ENCODE data around the gene UBE3B. TPM values are rescaled to one million over a fixed set of nuclear protein-coding genes. Genes with fewer than 3 reads are reported as not detected.
"Not testable (repeated sequence)": the region's sequence is repeated elsewhere in the genome, so short reads cannot be mapped to it uniquely, and the experiment has no call there.

The UBE3B gene
- total RNA-seq = 10 to 100 TPM; 36.2 to 40.2 TPM
- polyA plus RNA-seq = 10 to 100 TPM; 12.9 to 15.8 TPM
- long read RNA-seq, donor 1, full-length matches to known transcripts = 15 of 60 reads
- long read RNA-seq, donor 1, partial matches to known transcripts = 11 of 60 reads
- long read RNA-seq, donor 1, other reads (novel, unspliced or antisense) = 34 of 60 reads
- long read RNA-seq, donor 2, full-length matches to known transcripts = 2 of 14 reads
- long read RNA-seq, donor 2, partial matches to known transcripts = 1 of 14 reads
- long read RNA-seq, donor 2, other reads (novel, unspliced or antisense) = 11 of 14 reads

GRCh38 chr12:109477185-109477962 is at the start of gene UBE3B, which contains the start of gene KCTD10:
TSS of gene UBE3B (plus strand) at chr12:109477634. CDS start at chr12:109483552, 5,918 bp downstream.
TSS of gene KCTD10 (minus strand) at chr12:109477300. CDS start at chr12:109477262, 38 bp downstream.
- H3K27me3 ChIP-seq (ENCODE audit: control insufficient read depth in 1 of 2, insufficient read depth in 2 of 2, low read length in 1 of 2) = no peaks in the 10 kb centered on the region
- WGBS, 2 donors = 0 to 1% methylated on average over 54 of the region's 54 CpGs
- H3K27ac ChIP-seq (ENCODE audit: low read depth in 1 of 2, low read length in 2 of 2) = peak within 1 kb of the TSS; percentile 2 to 93
- H3K9me3 ChIP-seq (ENCODE audit: control insufficient read depth, low read length) = no peaks in the 10 kb centered on the region
- peak within 1 kb of the TSS; percentile 84 to 95 for H3K4me3 ChIP-seq (ENCODE audit: low read length in 2 of 2)
- DNase-seq = peak; percentile 93 to 96
- H3K36me3 ChIP-seq (ENCODE audit: control insufficient read depth in 1 of 2, insufficient read depth in 2 of 2, low read length in 1 of 2) = peaks cover 0 to 2% of the 10 kb centered on the region in 2 donors
- H3K4me1 ChIP-seq (ENCODE audit: control insufficient read depth in 1 of 2, insufficient read depth in 2 of 2, low read length in 2 of 2) = peaks cover 3% of the 10 kb centered on the region in 2 donors
- ATAC-seq (ENCODE audit: low FRiP score) = peak; percentile 99
- intact Hi-C loops (cut with DNase I) = loop anchor here (1.0 to 5.0 kb wide), 4 partner anchors 14 to 380 kb away; partner anchors contain the start of gene UNG (in 1 of the 2)

GRCh38 chr12:109428037-109428629 is 49.3 kb upstream of the UBE3B start:
- peak; percentile 91 for ATAC-seq (ENCODE audit: low FRiP score)
- DNase-seq = peak; percentile 86 to 94
- Histone ChIP-seq H3K27ac (ENCODE audit: low read depth in 1 of 2, low read length in 2 of 2) (no peak overlapping the region), H3K36me3 (ENCODE audit: control insufficient read depth in 1 of 2, insufficient read depth in 2 of 2, low read length in 1 of 2) (peaks cover 0 to 2% of the 10 kb centered on the region in 2 donors), H3K4me3 (ENCODE audit: low read length in 2 of 2) (no peak overlapping the region), H3K27me3 (ENCODE audit: control insufficient read depth in 1 of 2, insufficient read depth in 2 of 2, low read length in 1 of 2) (no peaks in the 10 kb centered on the region), H3K4me1 (ENCODE audit: control insufficient read depth in 1 of 2, insufficient read depth in 2 of 2, low read length in 2 of 2) (no peaks in the 10 kb centered on the region), H3K9me3 (ENCODE audit: control insufficient read depth, low read length) (no peaks in the 10 kb centered on the region)
- intact Hi-C loops (cut with DNase I) = loop anchor here in 1 of 2 donors (2.0 to 10.0 kb wide), 2 partner anchors 49 to 347 kb away; partner anchors contain the start of genes KCTD10 and UBE3B
- 23% methylated on average over 8 of the region's 8 CpGs for WGBS, 2 donors

- H3K27me3 ChIP-seq (ENCODE audit: control insufficient read depth in 1 of 2, insufficient read depth in 2 of 2, low read length in 1 of 2); H3K4me1 ChIP-seq (ENCODE audit: control insufficient read depth in 1 of 2, insufficient read depth in 2 of 2, low read length in 2 of 2); H3K36me3 ChIP-seq (ENCODE audit: control insufficient read depth in 1 of 2, insufficient read depth in 2 of 2, low read length in 1 of 2); H3K4me3 ChIP-seq (ENCODE audit: low read length in 2 of 2); ATAC-seq (ENCODE audit: low FRiP score); H3K9me3 ChIP-seq (ENCODE audit: control insufficient read depth, low read length); H3K27ac ChIP-seq (ENCODE audit: low read depth in 1 of 2, low read length in 2 of 2); DNase-seq: not testable (repeated sequence)
- intact Hi-C loops (cut with DNase I) = loop anchor here in 1 of 2 donors (2.0 to 10.0 kb wide), 2 partner anchors 48 to 346 kb away; partner anchors contain the start of genes KCTD10 and UBE3B
- WGBS, 2 donors = 91 to 92% methylated on average over 3 of the region's 3 CpGs
These were observed 48.6 kb upstream of the UBE3B start for GRCh38 chr12:109428804-109429203.

- Histone ChIP-seq H3K36me3 (ENCODE audit: control insufficient read depth in 1 of 2, insufficient read depth in 2 of 2, low read length in 1 of 2) (peaks cover 0 to 2% of the 10 kb centered on the region in 2 donors), H3K27ac (ENCODE audit: low read depth in 1 of 2, low read length in 2 of 2) (no peak overlapping the region), H3K9me3 (ENCODE audit: control insufficient read depth, low read length) (no peaks in the 10 kb centered on the region), H3K27me3 (ENCODE audit: control insufficient read depth in 1 of 2, insufficient read depth in 2 of 2, low read length in 1 of 2) (no peaks in the 10 kb centered on the region), H3K4me3 (ENCODE audit: low read length in 2 of 2) (no peak overlapping the region), H3K4me1 (ENCODE audit: control insufficient read depth in 1 of 2, insufficient read depth in 2 of 2, low read length in 2 of 2) (no peaks in the 10 kb centered on the region)
- ATAC-seq (ENCODE audit: low FRiP score) (no peak), DNase-seq (no peak)
- 95 to 96% methylated on average over 6 of the region's 6 CpGs for WGBS, 2 donors
- intact Hi-C loops (cut with DNase I) = no loop called here
These were observed 47.2 kb upstream of the UBE3B start for GRCh38 chr12:109430244-109430643.

GRCh38 chr12:109432431-109432830 is 45.0 kb upstream of the UBE3B start:
- no peak for ATAC-seq (ENCODE audit: low FRiP score)
- no peak for DNase-seq

GRCh38 chr12:109432842-109433304 is 44.6 kb upstream of the UBE3B start:
- ATAC-seq (ENCODE audit: low FRiP score) (peak; percentile 73), DNase-seq (peak; percentile 89 to 93)
- Histone ChIP-seq H3K27me3 (ENCODE audit: control insufficient read depth in 1 of 2, insufficient read depth in 2 of 2, low read length in 1 of 2) (no peaks in the 10 kb centered on the region), H3K36me3 (ENCODE audit: control insufficient read depth in 1 of 2, insufficient read depth in 2 of 2, low read length in 1 of 2) (no peaks in the 10 kb centered on the region), H3K27ac (ENCODE audit: low read depth in 1 of 2, low read length in 2 of 2) (no peak overlapping the region), H3K4me3 (ENCODE audit: low read length in 2 of 2) (no peak overlapping the region), H3K9me3 (ENCODE audit: control insufficient read depth, low read length) (no peaks in the 10 kb centered on the region), H3K4me1 (ENCODE audit: control insufficient read depth in 1 of 2, insufficient read depth in 2 of 2, low read length in 2 of 2) (no peaks in the 10 kb centered on the region)
- 25 to 31% methylated on average over 14 of the region's 14 CpGs for WGBS, 2 donors
- intact Hi-C loops (cut with DNase I) = loop anchor here in 1 of 2 donors (2.0 kb wide), 1 partner anchor 44 kb away; the partner anchor contains the start of genes KCTD10 and UBE3B

More at GRCh38 chr12:109432431-109432830, 45.0 kb upstream of the UBE3B start:
- intact Hi-C loops (cut with DNase I) = loop anchor here in 1 of 2 donors (2.0 kb wide), 1 partner anchor 44 kb away; the partner anchor contains the start of genes KCTD10 and UBE3B
- Histone ChIP-seq H3K4me1 (ENCODE audit: control insufficient read depth in 1 of 2, insufficient read depth in 2 of 2, low read length in 2 of 2) (no peaks in the 10 kb centered on the region), H3K4me3 (ENCODE audit: low read length in 2 of 2) (no peak overlapping the region), H3K27me3 (ENCODE audit: control insufficient read depth in 1 of 2, insufficient read depth in 2 of 2, low read length in 1 of 2) (no peaks in the 10 kb centered on the region), H3K27ac (ENCODE audit: low read depth in 1 of 2, low read length in 2 of 2) (no peak overlapping the region), H3K9me3 (ENCODE audit: control insufficient read depth, low read length) (no peaks in the 10 kb centered on the region), H3K36me3 (ENCODE audit: control insufficient read depth in 1 of 2, insufficient read depth in 2 of 2, low read length in 1 of 2) (no peaks in the 10 kb centered on the region)
- WGBS, 2 donors = 64 to 71% methylated on average over 6 of the region's 6 CpGs

- H3K36me3 ChIP-seq (ENCODE audit: control insufficient read depth in 1 of 2, insufficient read depth in 2 of 2, low read length in 1 of 2) = no peaks in the 10 kb centered on the region
- intact Hi-C loops (cut with DNase I) = loop anchor here in 1 of 2 donors (2.0 kb wide), 1 partner anchor 43 kb away; the partner anchor contains the start of genes KCTD10 and UBE3B
- H3K9me3 ChIP-seq (ENCODE audit: control insufficient read depth, low read length) = no peaks in the 10 kb centered on the region
- DNase-seq = no peak
- H3K27ac ChIP-seq (ENCODE audit: low read depth in 1 of 2, low read length in 2 of 2) = no peak overlapping the region
- H3K4me3 ChIP-seq (ENCODE audit: low read length in 2 of 2) = no peak overlapping the region
- no peaks in the 10 kb centered on the region for H3K4me1 ChIP-seq (ENCODE audit: control insufficient read depth in 1 of 2, insufficient read depth in 2 of 2, low read length in 2 of 2)
- no peaks in the 10 kb centered on the region for H3K27me3 ChIP-seq (ENCODE audit: control insufficient read depth in 1 of 2, insufficient read depth in 2 of 2, low read length in 1 of 2)
- ATAC-seq (ENCODE audit: low FRiP score) = no peak
- 67 to 71% methylated on average over 4 of the region's 4 CpGs for WGBS, 2 donors
These were observed 43.8 kb upstream of the UBE3B start for GRCh38 chr12:109433618-109434017.

GRCh38 chr12:109434582-109434981 is 42.9 kb upstream of the UBE3B start:
- Histone ChIP-seq H3K4me1 (ENCODE audit: control insufficient read depth in 1 of 2, insufficient read depth in 2 of 2, low read length in 2 of 2) (no peaks in the 10 kb centered on the region), H3K9me3 (ENCODE audit: control insufficient read depth, low read length) (no peaks in the 10 kb centered on the region), H3K36me3 (ENCODE audit: control insufficient read depth in 1 of 2, insufficient read depth in 2 of 2, low read length in 1 of 2) (no peaks in the 10 kb centered on the region), H3K4me3 (ENCODE audit: low read length in 2 of 2) (no peak overlapping the region), H3K27me3 (ENCODE audit: control insufficient read depth in 1 of 2, insufficient read depth in 2 of 2, low read length in 1 of 2) (no peaks in the 10 kb centered on the region), H3K27ac (ENCODE audit: low read depth in 1 of 2, low read length in 2 of 2) (no peak overlapping the region)
- intact Hi-C loops (cut with DNase I) = no loop called here
- DNase-seq = no peak
- 77 to 80% methylated on average over 7 of the region's 7 CpGs for WGBS, 2 donors
- ATAC-seq (ENCODE audit: low FRiP score) = no peak

All from aorta (tissue), 5 donors.